Fibroblast of skin of right biceps (primary cell): Measurements from ENCODE around the gene FHIT.

Experiments used
- DNase-seq: peaks from one replicate; pipeline ENCODE4 v3.0.0-alpha.2; 2013

The FHIT gene

GRCh38 chr3:60015032-60015705, 1236.1 kb downstream of the FHIT start:
- DNase-seq = no peak

- peak; percentile 40 for DNase-seq
Measured at GRCh38 chr3:60013241-60013640, 1238.0 kb downstream of the FHIT start.

- DNase-seq = no peak
Measured at GRCh38 chr3:60011218-60011617, 1240.0 kb downstream of the FHIT start.

- no peak for DNase-seq
Measured at GRCh38 chr3:60010781-60011180, 1240.5 kb downstream of the FHIT start.

- DNase-seq = no peak
Measured at GRCh38 chr3:60009931-60010478, 1241.2 kb downstream of the FHIT start.

- DNase-seq = no peak
Measured at GRCh38 chr3:60001369-60001768, 1249.9 kb downstream of the FHIT start.

- DNase-seq = no peak
Measured at GRCh38 chr3:60000311-60001105, 1250.7 kb downstream of the FHIT start.

GRCh38 chr3:59998058-59998457, 1253.2 kb downstream of the FHIT start:
- DNase-seq = peak; percentile 26

- no peak for DNase-seq
Measured at GRCh38 chr3:59997583-59997982, 1253.7 kb downstream of the FHIT start.

GRCh38 chr3:59996056-59996455, 1255.2 kb downstream of the FHIT start:
- peak; percentile 22 for DNase-seq

GRCh38 chr3:59995563-59995962, 1255.7 kb downstream of the FHIT start:
- DNase-seq = no peak

- no peak for DNase-seq
Measured at GRCh38 chr3:59994732-59995304, 1256.4 kb downstream of the FHIT start.

GRCh38 chr3:59992578-59992977, 1258.7 kb downstream of the FHIT start:
- no peak for DNase-seq

- no peak for DNase-seq
Measured at GRCh38 chr3:59990915-59991314, 1260.3 kb downstream of the FHIT start.

- DNase-seq = no peak
Measured at GRCh38 chr3:59982510-59982909, 1268.7 kb downstream of the FHIT start.

- DNase-seq = no peak
Measured at GRCh38 chr3:59981377-59981776, 1269.9 kb downstream of the FHIT start.

GRCh38 chr3:59980576-59980975, 1270.7 kb downstream of the FHIT start:
- DNase-seq = no peak

GRCh38 chr3:59979542-59979941, 1271.7 kb downstream of the FHIT start:
- no peak for DNase-seq

GRCh38 chr3:59978979-59979378, 1272.3 kb downstream of the FHIT start:
- no peak for DNase-seq

- DNase-seq = no peak
Measured at GRCh38 chr3:59970796-59971195, 1280.5 kb downstream of the FHIT start.

- DNase-seq = no peak
Measured at GRCh38 chr3:59970376-59970775, 1280.9 kb downstream of the FHIT start.

- no peak for DNase-seq
Measured at GRCh38 chr3:59968513-59969045, 1282.7 kb downstream of the FHIT start.

GRCh38 chr3:59963676-59964075, 1287.6 kb downstream of the FHIT start:
- DNase-seq = no peak

GRCh38 chr3:59957150-59957549, 1294.1 kb downstream of the FHIT start:
- DNase-seq = no peak
